ENCODE data around the gene NOTUM.

- no peak for TF ChIP-seq CTCF (conservative IDR thresholded peaks at IDR 0.05 in 1 of 2, IDR thresholded peaks at IDR 0.05 in 1 of 2; ENCODE audit: low read depth in 1 of 2, low read length in 2 of 2)
- no peak for TF ChIP-seq EZH2 (IDR thresholded peaks at IDR 0.05; ENCODE audit: low read length, missing control alignments)
Measured at GRCh38 chr17:81931557-81932332, 29.2 kb downstream of the NOTUM start.
